Tibial artery (tissue), 4 donors: Measurements from ENCODE around the gene TEDC2.
A peak's percentile ranks its signal among the peaks of the same experiment; 100 is the strongest.

Experiments
- DNase-seq, 2 donors: peaks; one replicate each; pipeline ENCODE4 v3.0.0-alpha.2; 2019
- H3K27ac ChIP-seq, 2 donors: fragments of 200-600 bp; sonication (generic) in 1 of 2; 1 replicate in 1 of 2; 2 replicates in 1 of 2; pipeline ENCODE4 v1.5.1; 2018 to 2019; ENCODE audit warnings: mild to moderate bottlenecking in 1 of 2
- H3K27me3 ChIP-seq, 2 donors: fragments of 200-600 bp; sonication (generic) in 1 of 2; one replicate each; pipeline versions ENCODE4 v1.5.1 to v1.6.0; 2016 to 2019
- H3K36me3 ChIP-seq, 3 donors: fragments of 200-600 bp; sonication (generic) in 2 of 3; one replicate each; pipeline ENCODE4 v1.5.1; 2016 to 2019; ENCODE audit warnings: mild to moderate bottlenecking in 2 of 3
- H3K4me1 ChIP-seq, 4 donors: fragments of 200-600 bp; sonication (generic) in 2 of 4; 1 replicate in 3 of 4; 2 replicates in 1 of 4; pipeline ENCODE4 v1.5.1; 2016 to 2019
- H3K4me3 ChIP-seq, 2 donors: fragments of 200-600 bp; sonication (generic) in 1 of 2; 1 replicate in 1 of 2; 2 replicates in 1 of 2; pipeline ENCODE4 v1.5.1; 2018 to 2019; ENCODE audit warnings: mild to moderate bottlenecking in 2 of 2
- H3K9me3 ChIP-seq, 3 donors: fragments of 200-600 bp; sonication (generic) in 1 of 3; one replicate each; pipeline ENCODE4 v1.5.1; 2016 to 2019
- CTCF ChIP-seq, 2 experiments: fragments of 200-600 bp in 1 of 2; fragments of 450-650 bp in 1 of 2; IDR thresholded peaks; one replicate each; pipeline ENCODE4 v1.5.1; 2017 to 2019; ENCODE audit warnings: antibody characterized with exemption in 2 of 2, mild to moderate bottlenecking in 1 of 2, moderate library complexity in 1 of 2
- intact Hi-C: fragments of 100-400 bp; cut with DNase I; formaldehyde crosslinking; loops from one replicate; pipeline ENCODE4 v1.15.0; 2023; ENCODE audit warnings: low total_unique reads

TEDC2 gene

DNA sequence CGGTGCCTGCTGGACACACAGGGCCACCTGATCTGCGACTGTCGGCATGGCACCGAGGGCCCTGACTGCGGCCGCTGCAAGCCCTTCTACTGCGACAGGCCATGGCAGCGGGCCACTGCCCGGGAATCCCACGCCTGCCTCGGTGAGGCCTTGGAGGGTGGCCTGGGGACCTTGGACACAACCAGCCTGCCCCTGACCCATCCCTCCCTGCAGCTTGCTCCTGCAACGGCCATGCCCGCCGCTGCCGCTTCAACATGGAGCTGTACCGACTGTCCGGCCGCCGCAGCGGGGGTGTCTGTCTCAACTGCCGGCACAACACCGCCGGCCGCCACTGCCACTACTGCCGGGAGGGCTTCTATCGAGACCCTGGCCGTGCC lies 12.6 kb downstream of the TEDC2 start:
- Histone ChIP-seq H3K9me3 (no peaks in the 10 kb centered on the region), H3K36me3 (no peaks in the 10 kb centered on the region), H3K4me1 (peaks cover 6 to 78% (median 58%) of the 10 kb centered on the region in 4 donors), H3K27me3 (peaks cover 6 to 61% of the 10 kb centered on the region in 2 donors), H3K27ac (no peak overlapping the region), H3K4me3 (no peak overlapping the region)
- TF ChIP-seq CTCF (IDR thresholded peaks at IDR 0.05), result no peak
- intact Hi-C loops, result loop anchor here (10.0 kb wide), 1 partner anchor 128 kb away; the partner anchor contains the start of gene ABCA3
- no peak for DNase-seq

GRCh38 chr16:2472885-2473445 lies 13.1 kb downstream of the TEDC2 start:
- H3K36me3 ChIP-seq, result no peaks in the 10 kb centered on the region
- no peak overlapping the region for H3K4me3 ChIP-seq
- no peak for DNase-seq
- intact Hi-C loops, result loop anchor here (10.0 kb wide), 1 partner anchor 128 kb away; the partner anchor contains the start of gene ABCA3
- H3K27me3 ChIP-seq, result peaks cover 6 to 56% of the 10 kb centered on the region in 2 donors
- no peak for TF ChIP-seq CTCF (IDR thresholded peaks at IDR 0.05)
- peaks cover 6 to 73% (median 54%) of the 10 kb centered on the region in 4 donors for H3K4me1 ChIP-seq
- H3K9me3 ChIP-seq, result no peaks in the 10 kb centered on the region
- no peak overlapping the region for H3K27ac ChIP-seq

GRCh38 chr16:2473446-2473926 lies 13.6 kb downstream of the TEDC2 start:
- peaks cover 6 to 68% (median 49%) of the 10 kb centered on the region in 4 donors for H3K4me1 ChIP-seq
- intact Hi-C loops, result loop anchor here (10.0 kb wide), 1 partner anchor 129 kb away; the partner anchor contains the start of gene ABCA3
- H3K9me3 ChIP-seq, result no peaks in the 10 kb centered on the region
- H3K4me3 ChIP-seq, result peak overlapping the region; percentile 74 to 78
- no peak overlapping the region for H3K27ac ChIP-seq
- TF ChIP-seq CTCF (IDR thresholded peaks at IDR 0.05), result no peak
- DNase-seq, result no peak
- no peaks in the 10 kb centered on the region for H3K36me3 ChIP-seq
- peaks cover 6 to 51% of the 10 kb centered on the region in 2 donors for H3K27me3 ChIP-seq

- Histone ChIP-seq H3K4me3 (peak overlapping the region; percentile 74 to 78), H3K9me3 (no peaks in the 10 kb centered on the region), H3K27me3 (peaks cover 6 to 44% of the 10 kb centered on the region in 2 donors), H3K27ac (peak overlapping the region; percentile 76 to 84), H3K36me3 (no peaks in the 10 kb centered on the region), H3K4me1 (peaks cover 6 to 60% (median 41%) of the 10 kb centered on the region in 4 donors)
- TF ChIP-seq CTCF (IDR thresholded peaks at IDR 0.05), result peak in 1 of 2 experiments; percentile 24
- no peak for DNase-seq
- intact Hi-C loops, result loop anchor here (10.0 kb wide), 1 partner anchor 129 kb away; the partner anchor contains the start of gene ABCA3
These were observed 14.3 kb downstream of the TEDC2 start for GRCh38 chr16:2473999-2474876.

- H3K27ac ChIP-seq, result peak within 1 kb of the TSS; percentile 76 to 84
- peaks cover 6 to 53% (median 38%) of the 10 kb centered on the region in 4 donors for H3K4me1 ChIP-seq
These were observed 15.0 kb downstream of the TEDC2 start, which contains the start of gene TBC1D24 for GRCh38 chr16:2474877-2475412. Gene TBC1D24 (plus strand): TSS chr16:2475127. CDS start chr16:2496149, 21,022 bp downstream.

More at GRCh38 chr16:2474877-2475412, 15.0 kb downstream of the TEDC2 start, which contains the start of gene TBC1D24:
- H3K36me3 ChIP-seq, result no peaks in the 10 kb centered on the region
- no peaks in the 10 kb centered on the region for H3K9me3 ChIP-seq
- peak; percentile 82 to 93 for DNase-seq
- TF ChIP-seq CTCF (IDR thresholded peaks at IDR 0.05), result no peak
- intact Hi-C loops, result loop anchor here (10.0 kb wide), 1 partner anchor 130 kb away; the partner anchor contains the start of gene ABCA3
- peak within 1 kb of the TSS; percentile 74 to 78 for H3K4me3 ChIP-seq
- peaks cover 6 to 37% of the 10 kb centered on the region in 2 donors for H3K27me3 ChIP-seq
